Fibroblast of skin of scalp (primary cell): ENCODE data around the gene IL34.
"Not testable (repeated sequence)": the region's sequence is repeated elsewhere in the genome, so short reads cannot be mapped to it uniquely, and the experiment has no call there.

ENCODE experiments used
- DNase-seq: peaks from one replicate; pipeline ENCODE4 v3.0.0-alpha.2; 2013

IL34 gene

DNA sequence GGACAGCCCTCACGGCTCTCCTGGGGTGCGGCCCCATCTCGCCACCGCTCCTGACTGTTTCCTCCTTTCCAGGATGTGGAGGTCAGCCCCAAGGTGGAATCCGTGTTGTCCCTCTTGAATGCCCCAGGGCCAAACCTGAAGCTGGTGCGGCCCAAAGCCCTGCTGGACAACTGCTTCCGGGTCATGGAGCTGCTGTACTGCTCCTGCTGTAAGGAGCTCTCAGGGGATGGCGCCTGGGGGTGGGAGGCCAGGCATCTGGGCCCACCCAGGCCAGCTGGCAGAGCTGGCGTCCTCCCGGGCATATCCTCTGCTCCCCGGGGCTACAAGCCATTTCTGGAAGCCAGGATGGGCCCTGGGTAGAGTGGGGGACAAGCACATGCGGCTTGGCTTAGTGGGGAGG is 13.2 kb downstream of the IL34 start:
- no peak for DNase-seq

DNA sequence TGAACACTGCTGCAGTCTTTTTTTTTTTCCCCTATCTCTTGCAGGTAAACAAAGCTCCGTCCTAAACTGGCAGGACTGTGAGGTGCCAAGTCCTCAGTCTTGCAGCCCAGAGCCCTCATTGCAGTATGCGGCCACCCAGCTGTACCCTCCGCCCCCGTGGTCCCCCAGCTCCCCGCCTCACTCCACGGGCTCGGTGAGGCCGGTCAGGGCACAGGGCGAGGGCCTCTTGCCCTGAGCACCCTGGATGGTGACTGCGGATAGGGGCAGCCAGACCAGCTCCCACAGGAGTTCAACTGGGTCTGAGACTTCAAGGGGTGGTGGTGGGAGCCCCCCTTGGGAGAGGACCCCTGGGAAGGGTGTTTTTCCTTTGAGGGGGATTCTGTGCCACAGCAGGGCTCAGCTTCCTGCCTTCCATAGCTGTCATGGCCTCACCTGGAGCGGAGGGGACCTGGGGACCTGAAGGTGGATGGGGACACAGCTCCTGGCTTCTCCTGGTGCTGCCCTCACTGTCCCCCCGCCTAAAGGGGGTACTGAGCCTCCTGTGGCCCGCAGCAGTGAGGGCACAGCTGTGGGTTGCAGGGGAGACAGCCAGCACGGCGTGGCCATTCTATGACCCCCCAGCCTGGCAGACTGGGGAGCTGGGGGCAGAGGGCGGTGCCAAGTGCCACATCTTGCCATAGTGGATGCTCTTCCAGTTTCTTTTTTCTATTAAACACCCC is 13.8 kb downstream of the IL34 start:
- DNase-seq = no peak

GRCh38 chr16:70660672-70661350 is 14.5 kb downstream of the IL34 start:
- no peak for DNase-seq

GRCh38 chr16:70661534-70661917 is 15.2 kb downstream of the IL34 start:
- DNase-seq = no peak

GRCh38 chr16:70661918-70662641 is 15.7 kb downstream of the IL34 start:
- peak; percentile 69 for DNase-seq

DNA sequence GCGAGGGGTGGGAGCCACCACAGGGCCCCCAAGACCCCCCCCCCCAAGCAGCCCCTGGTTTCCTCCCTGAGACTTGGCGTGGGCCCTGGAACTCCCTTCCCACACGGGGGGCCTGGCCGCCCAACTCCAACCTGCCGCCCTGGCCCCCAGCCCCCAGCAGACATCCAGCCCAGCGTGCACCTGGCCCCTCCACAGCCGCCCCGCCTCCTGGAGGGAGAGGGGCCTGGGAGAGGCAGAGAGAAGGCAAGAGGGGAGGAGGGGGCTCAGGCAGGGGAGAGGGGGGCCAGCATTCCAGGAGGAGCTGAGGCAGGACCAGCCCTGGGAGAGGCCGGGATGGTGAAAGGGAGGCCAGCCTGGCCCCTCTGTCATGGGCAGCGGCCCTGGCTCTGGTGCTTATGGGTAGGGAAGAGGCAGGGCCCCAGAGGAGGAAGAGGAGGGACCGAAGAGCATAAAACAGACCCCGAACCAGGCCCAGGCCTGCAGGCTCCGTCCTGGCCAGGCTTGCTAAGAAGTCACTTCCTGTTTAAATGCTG is 16.7 kb downstream of the IL34 start:
- no peak for DNase-seq

GRCh38 chr16:70663524-70664324 is 17.4 kb downstream of the IL34 start:
- DNase-seq = no peak

- DNase-seq = no peak
These were observed 18.2 kb downstream of the IL34 start for GRCh38 chr16:70664325-70665112.

DNA sequence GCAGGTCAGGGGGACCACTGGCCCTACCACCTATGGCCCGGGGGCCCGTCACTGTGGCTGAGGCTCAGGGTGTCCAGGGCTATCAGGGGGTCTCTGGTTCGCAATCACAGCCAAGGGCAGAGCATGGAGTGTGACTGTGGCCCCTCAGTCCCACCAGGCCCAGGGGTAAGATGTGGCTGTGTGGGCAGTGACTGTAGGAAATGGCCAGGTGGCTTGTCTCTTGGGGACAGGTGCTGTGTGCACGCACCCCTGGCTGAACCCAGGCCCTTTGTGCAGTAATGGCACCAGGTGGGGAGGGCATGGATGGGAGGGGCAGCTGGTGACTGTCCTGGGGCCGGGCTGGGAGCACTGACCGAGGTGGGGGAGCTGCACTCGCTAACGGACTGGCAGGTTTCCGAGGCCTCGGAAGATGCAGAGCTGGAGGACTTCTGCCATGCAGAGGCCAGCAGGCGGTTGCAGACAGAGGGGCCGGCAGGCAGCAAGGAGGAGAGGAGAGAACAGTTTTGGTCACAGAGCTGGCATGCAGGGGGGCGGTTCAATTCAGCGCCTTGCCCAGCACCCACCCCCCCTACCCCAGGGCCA is 18.8 kb downstream of the IL34 start:
- DNase-seq = no peak

DNA sequence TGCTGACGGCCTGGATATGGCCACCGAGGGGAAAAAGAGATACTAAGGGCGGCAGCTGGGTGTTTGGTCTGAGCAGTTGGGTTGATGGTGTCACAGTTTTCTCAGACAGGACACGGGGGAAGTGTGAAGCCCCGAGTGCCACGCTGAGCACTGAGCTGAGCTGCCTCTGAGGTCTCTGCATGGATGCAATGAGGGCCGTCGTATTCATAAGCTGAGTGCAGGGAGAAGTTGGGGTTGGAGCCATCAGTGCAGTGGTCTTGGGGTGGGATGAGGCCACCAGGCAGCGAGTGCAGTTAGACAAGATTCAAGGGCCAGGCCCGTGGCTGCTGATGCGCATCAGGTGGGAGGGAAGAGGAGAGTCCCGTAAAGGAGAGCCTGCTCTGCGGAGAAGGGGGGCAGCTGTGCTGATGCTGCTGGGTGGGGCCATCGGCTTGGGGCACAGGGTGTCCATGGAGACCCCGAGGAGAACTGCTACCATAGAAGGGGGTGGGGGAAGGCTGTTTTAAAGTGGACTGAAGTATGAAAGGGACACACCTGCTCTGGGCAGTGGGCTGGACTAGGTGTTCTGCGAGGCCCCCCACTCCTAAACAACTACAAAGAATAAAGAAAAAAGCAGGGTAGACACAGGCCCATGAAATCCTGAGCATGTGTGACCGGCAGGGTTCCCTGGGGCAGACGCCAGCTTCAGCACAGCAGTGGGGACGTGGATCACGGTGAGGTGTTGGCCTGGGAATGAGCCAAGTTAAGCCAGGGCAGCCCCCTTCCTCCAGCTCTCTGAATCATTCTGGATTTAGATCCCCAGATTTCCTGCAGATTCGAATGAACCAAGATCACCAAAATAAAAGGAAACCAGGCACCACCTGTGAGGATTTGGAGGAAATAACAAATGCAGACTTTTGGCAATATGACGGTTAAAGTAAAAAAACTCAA is 19.7 kb downstream of the IL34 start:
- DNase-seq = no peak

DNA sequence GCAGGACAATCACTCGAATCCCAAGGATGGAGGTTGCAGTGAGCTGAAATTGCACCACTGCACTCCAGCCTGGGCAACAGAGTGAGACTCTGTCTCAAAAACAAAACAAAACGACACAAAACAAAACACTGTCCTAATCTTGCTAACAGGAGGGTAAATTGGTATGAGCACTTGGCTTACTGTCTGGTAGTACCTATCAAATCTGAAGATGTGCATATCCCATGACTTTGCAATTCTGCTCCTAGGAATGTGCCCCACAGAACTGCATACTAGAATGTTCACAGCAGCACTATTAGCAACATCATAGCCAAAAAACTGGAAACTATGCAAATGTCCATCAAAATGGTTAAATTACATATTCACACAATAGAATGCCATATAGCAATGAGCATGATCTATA is 23.8 kb downstream of the IL34 start:
- no peak for DNase-seq

GRCh38 chr16:70670938-70671337 is 24.6 kb downstream of the IL34 start:
- DNase-seq = not testable (repeated sequence)

GRCh38 chr16:70674221-70675014 is 28.1 kb downstream of the IL34 start:
- no peak for DNase-seq

DNA sequence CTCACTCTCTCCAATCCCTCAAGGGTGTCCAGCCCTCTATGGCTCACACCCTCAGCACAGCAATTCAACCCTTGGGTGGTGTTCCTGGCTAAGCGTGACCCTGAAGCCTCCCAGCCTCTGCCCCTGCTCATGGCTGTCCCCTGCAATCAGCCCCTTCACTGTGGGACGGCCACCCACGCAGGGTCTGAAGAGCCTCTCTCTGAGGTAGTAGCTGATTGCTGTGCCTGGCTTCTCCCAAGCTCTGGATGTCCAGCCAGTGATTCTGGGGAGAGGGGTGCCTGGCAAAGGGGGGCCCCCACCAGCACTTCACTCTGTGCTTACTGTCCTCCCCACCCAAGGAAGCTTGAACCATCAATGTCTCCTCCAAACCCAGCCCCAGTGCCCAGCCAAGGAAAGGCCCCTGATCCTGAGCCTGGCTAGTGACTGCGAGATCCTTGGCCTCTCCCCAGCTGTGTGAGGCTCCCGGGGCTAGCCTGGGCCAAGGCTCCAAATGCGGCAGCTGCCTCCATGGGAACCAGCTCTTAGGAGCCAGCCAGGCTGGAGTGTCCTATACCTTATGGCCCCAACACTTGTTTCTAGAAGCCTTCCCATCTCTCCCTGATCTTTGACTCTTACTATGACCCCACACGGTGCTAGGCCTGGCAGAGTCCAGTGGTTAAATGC is 29.6 kb downstream of the IL34 start:
- DNase-seq = no peak

DNA sequence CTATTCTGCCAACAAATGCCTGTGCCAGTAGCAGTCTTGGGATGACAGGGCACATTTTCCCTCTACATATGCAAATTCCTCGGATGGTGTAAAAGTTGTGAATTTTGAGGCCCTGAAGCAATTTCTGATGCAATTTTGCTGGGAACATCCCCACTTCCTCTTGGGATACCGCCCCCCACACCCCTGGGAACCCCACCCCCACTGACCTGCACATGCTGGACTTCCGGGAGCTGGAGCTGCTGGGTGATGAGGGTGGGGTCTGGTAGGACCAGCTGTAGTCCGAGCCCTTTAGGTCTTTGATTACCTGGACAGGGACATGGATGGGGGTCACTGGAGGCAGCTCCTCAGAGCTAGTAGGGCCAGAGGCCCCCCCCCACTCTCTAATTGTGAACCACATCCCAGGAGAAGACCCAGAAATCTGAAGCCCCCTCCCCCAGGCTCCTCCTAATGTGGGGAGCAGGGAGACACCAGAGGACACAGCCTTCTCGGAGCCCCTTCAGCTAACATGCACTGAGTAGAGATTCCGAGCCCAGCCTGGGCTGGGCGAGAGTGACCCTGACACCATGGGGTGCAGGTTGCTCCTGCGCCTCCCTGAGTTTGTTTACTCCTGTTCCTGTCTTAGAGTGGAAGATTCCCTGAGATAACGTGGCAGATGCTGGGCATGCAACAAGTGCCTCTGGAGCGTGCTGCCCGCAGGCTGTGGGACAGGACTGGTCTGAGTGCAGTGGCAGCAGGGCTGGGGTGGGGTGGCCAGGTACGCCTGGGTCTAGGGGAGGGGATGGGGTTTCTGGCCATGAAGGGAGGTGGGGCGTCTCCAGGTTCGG is 30.5 kb downstream of the IL34 start:
- no peak for DNase-seq

- no peak for DNase-seq
These were observed 31.3 kb downstream of the IL34 start for GRCh38 chr16:70677499-70678120.
